GM12878 (cell line): Measurements from ENCODE around the gene PLAAT3.

Source experiments
- KAT2A ChIP-seq: conservative IDR thresholded peaks from 2 replicates; pipeline ENCODE4 v1.6.1; 2011; ENCODE audit warnings: low read depth, low read length; ENCODE audit not compliant: control insufficient read depth
- POLR2A ChIP-seq: IDR thresholded peaks from 2 replicates; pipeline ENCODE4 v1.6.1; 2011; ENCODE audit warnings: low read depth, mild to moderate bottlenecking, low read length
- POU2F2 ChIP-seq: IDR thresholded peaks from 3 replicates; pipeline ENCODE4 v1.6.1; 2011; ENCODE audit warnings: low read depth, mild to moderate bottlenecking, low read length, borderline replicate concordance
- ZSCAN29 ChIP-seq: fragments of 450-650 bp; IDR thresholded peaks from 2 replicates; pipeline ENCODE4 v1.6.1; 2017; ENCODE audit warnings: mild to moderate bottlenecking, moderate library complexity
- TF ChIP-seq, protein P1 (sequence below), 3 experiments: IDR thresholded peaks in 2 of 3; conservative IDR thresholded peaks in 1 of 3; 2 replicates each; pipeline ENCODE4 v1.5.1; 2011; ENCODE audit warnings: low read depth in 3 of 3, low read length in 3 of 3, mild to moderate bottlenecking in 3 of 3, control low read depth in 2 of 3, moderate library complexity in 2 of 3, inconsistent platforms in 1 of 3, mixed read lengths in 1 of 3; ENCODE audit not compliant: control insufficient read depth in 2 of 3, insufficient read depth in 1 of 3; ENCODE audit errors: extremely low read depth in 1 of 3

DNA sequence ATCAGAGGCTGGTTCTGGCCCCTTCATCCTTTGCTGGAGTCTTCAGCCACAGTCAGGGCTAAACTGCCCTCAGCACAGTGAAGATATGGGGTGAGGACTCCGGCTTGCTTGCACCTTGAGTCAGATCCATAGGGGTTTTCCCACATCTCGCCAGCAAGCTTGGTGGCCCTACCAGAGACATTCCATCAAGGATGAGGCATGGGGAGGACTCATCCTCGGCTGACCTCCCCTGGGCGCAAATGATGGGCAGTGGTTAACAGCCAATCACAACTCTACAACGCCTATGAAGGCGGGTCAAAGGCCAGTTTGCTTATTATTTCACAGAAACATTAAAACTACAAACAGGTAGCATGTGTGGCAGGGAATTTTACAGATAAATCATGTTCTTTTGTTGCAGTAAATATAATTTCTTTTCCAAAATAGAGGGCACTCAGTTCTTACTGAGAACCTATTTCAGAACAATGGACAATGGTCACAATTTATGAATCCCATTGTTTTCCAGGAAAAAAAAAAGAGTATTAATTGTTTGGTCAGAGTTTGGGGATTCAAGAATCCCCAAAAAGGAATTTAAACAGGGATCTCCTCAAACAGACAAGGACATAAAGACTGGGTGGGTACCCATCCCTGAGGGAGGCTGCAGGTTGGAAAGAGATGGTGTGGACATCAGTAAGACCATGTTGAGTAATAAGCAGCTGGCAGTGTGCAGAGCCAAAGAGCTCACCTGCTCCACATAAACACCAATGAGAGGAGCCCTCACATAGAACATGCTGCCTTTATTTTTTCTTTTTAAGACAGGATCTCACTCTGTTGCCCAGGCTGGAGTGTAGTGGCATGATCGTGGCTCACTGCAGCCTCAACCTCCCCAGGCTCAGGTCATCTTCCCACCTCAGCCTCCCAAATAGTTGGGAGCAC, 14.8 kb downstream of the PLAAT3 start:
- TF ChIP-seq, protein P1, sequence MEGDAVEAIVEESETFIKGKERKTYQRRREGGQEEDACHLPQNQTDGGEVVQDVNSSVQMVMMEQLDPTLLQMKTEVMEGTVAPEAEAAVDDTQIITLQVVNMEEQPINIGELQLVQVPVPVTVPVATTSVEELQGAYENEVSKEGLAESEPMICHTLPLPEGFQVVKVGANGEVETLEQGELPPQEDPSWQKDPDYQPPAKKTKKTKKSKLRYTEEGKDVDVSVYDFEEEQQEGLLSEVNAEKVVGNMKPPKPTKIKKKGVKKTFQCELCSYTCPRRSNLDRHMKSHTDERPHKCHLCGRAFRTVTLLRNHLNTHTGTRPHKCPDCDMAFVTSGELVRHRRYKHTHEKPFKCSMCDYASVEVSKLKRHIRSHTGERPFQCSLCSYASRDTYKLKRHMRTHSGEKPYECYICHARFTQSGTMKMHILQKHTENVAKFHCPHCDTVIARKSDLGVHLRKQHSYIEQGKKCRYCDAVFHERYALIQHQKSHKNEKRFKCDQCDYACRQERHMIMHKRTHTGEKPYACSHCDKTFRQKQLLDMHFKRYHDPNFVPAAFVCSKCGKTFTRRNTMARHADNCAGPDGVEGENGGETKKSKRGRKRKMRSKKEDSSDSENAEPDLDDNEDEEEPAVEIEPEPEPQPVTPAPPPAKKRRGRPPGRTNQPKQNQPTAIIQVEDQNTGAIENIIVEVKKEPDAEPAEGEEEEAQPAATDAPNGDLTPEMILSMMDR (IDR thresholded peaks at IDR 0.05 in 2 of 3, conservative IDR thresholded peaks at IDR 0.05 in 1 of 3; ENCODE audit: control insufficient read depth in 2 of 3, extremely low read depth in 1 of 3, insufficient read depth in 1 of 3, low read depth in 3 of 3, low read length in 3 of 3) = no peak
- TF ChIP-seq POU2F2 = no peak
- no peak for TF ChIP-seq POLR2A
- no peak for TF ChIP-seq ZSCAN29
- no peak for TF ChIP-seq KAT2A
